Right lobe of liver (tissue), 4 donors: ENCODE measurements around the gene SERTAD1.

Source experiments
- CTCF ChIP-seq, 4 donors: fragments of 200-600 bp in 3 of 4; fragments of 450-650 bp in 1 of 4; IDR thresholded peaks; one replicate each; pipeline versions ENCODE4 v1.5.1 to v1.8.0; 2016 to 2022; ENCODE audit warnings: antibody characterized with exemption in 4 of 4, mild to moderate bottlenecking in 2 of 4
- POLR2A ChIP-seq: fragments of 450-650 bp; IDR thresholded peaks from one replicate; pipeline ENCODE4 v1.6.1; 2017; ENCODE audit warnings: antibody characterized with exemption, mild to moderate bottlenecking
- donor health status: DM: no; HTN: no; CAD: no.
- donor health status: DM: no; HTN: no; CAD: no.
- donor health status: DM: no; HTN: yes; CAD: no.

DNA sequence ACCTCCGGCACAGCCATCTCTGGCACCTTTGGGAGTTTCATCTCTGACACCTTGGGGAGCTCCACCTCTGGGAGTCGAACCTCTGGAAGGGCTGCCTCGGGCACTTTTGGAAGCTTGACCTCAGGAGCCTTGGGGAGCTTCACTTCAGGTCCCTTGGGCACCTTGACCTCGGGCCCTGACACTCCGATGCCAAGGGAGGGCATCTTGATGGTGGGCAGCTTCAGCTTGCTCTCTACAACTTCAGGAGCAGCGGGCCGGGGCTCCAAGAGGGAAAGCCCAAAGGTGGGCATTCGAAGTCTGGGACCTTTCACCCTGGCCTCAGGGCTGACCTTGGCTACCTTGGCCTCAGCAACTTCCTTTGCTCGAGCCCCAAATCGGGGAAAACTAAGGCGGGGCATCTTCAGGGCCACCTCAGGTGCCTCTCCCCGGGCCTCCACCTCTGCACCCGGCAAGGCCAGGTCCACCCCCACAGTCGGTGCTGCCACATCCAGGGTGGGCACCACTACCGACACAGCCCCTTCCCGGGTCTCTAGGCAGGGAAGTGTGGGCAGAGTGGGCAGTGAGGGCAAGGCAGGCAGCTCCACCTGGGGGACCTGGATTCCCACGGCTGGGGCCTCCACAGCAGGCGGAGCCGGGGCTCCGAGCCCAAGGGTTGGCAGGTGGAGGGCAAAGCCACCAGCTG is 28.8 kb downstream of the SERTAD1 start:
- TF ChIP-seq CTCF (IDR thresholded peaks at IDR 0.05) (no peak), POLR2A (no peak)
